NCI-H1092 (cell line): Measurements from ENCODE around the gene COX20.
"Not testable (repeated sequence)": the region's sequence is repeated elsewhere in the genome, so short reads cannot be mapped to it uniquely, and the experiment has no call there.

Experiments
- DNase-seq: peaks from one replicate; lab custom pipeline; 2025; lab: John Stamatoyannopoulos, UW

Gene COX20

GRCh38 chr1:244822878-244823277 is 12.6 kb upstream of the COX20 start:
- DNase-seq, result no peak

GRCh38 chr1:244826712-244827111 is 8.7 kb upstream of the COX20 start:
- no peak for DNase-seq

DNA sequence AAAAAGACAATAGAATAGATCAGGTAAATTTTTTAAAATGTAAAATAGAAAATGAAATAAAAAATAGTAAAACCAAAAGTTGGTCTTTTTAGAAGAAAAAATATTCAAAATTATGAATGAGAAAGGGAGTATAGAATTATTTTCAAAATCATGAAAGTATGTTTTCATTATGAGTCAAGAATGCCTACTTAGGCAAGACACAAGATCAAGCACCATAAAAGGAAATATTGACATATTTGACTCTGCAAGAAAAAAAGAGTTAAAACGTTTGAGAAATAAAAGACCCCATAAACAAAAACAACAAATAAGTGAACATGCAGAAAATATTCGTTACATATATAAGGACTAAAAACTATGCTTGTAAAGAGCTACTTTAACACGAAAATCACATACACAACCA is 4.8 kb upstream of the COX20 start:
- no peak for DNase-seq

DNA sequence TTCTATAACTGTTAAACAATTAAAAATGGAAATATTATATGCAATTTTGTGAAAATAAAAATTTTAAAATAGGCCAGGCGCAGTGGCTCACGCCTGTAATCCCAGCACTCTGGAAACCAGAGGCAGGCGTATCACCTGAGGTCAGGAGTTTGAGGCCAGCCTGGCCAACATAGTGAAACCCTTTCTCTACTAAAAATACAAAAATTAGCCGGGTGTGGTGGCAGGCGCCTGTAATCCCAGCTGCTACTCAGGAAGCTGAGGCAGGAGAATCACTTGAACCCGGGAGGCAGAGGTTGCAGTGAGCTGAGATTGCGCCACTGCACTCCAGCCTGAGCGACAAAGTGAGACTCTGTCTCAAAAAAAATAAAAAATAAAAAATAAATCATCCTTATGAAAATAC is 2.2 kb upstream of the COX20 start:
- DNase-seq, result not testable (repeated sequence)

GRCh38 chr1:244833734-244834542 is 1.5 kb upstream of the COX20 start:
- peak; percentile 69 for DNase-seq

- DNase-seq, result peak; percentile 95
Measured at GRCh38 chr1:244834543-244835275, 749 bp upstream of the COX20 start.

DNA sequence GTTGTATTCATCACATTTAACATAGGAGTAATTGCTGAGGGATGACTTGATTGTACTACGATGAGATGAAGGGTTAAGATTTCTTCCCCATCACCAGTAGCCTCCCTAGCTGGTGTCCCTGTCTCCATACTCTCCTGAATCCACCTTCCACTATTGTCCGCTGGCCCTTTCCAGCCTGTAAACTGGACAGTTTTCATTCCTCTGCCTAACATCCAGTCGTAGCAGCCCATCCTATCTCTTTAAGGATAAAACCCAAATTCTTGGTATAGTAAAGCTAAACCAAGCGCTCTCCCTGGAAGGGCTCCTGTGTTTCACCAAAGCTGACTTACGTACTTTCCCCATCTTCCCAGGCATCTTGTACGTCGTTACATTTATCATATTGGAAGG is 670 bp downstream of the COX20 start:
- DNase-seq, result no peak

- DNase-seq, result no peak
Measured at GRCh38 chr1:244836584-244836983, 1.1 kb downstream of the COX20 start.

GRCh38 chr1:244837597-244838258 is 2.3 kb downstream of the COX20 start:
- no peak for DNase-seq

GRCh38 chr1:244839656-244840055 is 4.2 kb downstream of the COX20 start:
- DNase-seq, result no peak

GRCh38 chr1:244840219-244840794 is 4.8 kb downstream of the COX20 start:
- no peak for DNase-seq

- no peak for DNase-seq
Measured at GRCh38 chr1:244841273-244841927, 5.9 kb downstream of the COX20 start.

DNA sequence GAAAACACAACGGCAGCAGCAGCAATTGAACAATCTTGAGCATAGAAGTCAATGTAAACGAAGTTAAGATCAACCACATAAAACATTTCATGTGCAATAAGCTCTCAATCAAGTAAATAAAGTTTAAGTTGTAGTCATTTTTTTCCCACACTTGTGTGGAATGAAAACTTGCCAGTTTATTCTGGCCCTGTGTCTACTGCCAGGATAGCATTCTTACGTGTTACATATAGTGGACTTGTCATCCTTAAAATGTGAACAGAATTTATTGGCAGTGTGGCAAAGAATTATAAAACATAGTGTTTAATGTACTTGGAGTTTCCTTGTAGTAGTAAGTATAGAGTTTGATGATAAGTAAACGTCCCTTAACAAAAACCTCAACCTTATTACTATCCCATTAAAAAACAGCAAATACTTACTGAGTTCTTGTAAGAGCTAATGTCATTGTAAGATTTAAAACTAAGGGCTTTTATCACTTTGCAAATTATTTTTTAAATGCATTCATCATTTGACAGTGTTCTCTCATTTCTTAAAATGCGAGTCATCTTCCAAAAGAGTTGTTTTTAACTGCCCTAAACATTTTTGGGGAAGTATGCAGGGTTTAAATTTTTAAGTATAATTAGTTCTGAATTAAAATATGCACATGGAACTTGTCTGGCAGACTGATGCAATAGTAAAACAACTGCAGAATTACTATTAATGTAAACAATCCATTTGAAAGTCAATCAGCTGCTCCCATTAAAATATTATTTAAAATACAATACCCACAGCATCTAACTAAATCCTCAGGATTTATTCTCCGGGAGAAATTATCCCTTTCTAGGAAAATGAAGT is 7.9 kb downstream of the COX20 start:
- no peak for DNase-seq

DNA sequence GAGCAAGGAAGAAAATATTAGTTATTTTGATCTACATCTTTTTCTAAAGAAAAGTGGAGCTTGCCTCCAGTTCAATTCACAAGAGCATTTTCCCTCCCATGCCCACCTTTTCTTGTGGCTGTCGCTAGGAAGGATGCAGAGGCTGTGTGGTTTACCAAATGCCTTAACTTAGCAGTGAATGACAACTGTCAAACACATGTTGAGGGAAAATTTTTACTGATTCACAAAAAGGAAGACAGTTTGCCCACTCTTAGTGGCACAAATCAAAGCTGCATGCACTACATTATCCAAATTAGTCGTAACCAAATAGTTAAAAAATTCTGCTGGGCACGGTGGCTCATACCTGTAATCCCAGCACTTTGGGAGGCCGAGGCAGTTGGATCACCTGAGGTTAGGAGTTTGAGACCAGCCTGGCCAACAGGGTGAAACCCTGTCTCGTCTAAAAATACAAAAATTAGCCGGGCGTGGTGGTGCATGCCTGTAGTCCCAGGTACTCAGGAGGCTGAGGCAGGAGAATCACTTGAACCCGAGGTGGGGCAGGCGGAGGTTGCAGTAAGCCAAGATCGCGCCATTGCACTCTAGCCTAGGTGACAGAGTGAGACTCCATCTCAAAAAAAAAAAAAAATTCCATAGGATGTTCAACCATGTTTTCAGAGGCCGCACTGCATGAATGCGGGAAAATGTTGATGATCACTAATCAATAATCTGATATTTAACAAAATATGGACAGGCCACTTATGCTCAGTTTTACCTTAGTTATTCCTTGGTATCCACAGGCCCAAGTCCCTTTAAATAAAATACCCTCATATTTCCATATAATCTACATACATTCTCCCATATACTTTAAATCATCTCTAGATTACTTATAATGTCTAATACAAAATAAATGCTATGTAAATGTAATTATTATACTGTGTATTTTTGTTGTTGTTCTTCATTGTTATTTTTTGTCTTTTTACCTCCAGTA is 9.0 kb downstream of the COX20 start:
- no peak for DNase-seq

DNA sequence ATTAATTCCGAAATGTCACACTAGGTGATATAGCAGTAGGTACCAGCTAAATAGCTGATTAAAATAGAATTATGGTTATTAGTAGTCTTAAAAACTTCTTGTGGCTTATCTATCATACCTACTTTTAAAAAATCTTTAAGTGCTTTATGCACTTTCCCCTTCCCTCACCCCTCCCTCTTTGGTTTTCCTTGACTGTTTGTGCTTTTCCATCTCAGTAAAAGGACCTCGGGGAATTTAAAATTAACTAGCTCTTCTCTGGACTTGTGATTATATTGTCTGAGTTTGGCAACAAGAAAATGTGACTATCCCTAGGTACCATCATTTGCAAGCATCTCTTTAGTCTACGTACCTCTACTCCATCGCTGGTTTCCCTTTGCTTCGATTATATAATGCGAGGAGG is 11.2 kb downstream of the COX20 start:
- no peak for DNase-seq

DNA sequence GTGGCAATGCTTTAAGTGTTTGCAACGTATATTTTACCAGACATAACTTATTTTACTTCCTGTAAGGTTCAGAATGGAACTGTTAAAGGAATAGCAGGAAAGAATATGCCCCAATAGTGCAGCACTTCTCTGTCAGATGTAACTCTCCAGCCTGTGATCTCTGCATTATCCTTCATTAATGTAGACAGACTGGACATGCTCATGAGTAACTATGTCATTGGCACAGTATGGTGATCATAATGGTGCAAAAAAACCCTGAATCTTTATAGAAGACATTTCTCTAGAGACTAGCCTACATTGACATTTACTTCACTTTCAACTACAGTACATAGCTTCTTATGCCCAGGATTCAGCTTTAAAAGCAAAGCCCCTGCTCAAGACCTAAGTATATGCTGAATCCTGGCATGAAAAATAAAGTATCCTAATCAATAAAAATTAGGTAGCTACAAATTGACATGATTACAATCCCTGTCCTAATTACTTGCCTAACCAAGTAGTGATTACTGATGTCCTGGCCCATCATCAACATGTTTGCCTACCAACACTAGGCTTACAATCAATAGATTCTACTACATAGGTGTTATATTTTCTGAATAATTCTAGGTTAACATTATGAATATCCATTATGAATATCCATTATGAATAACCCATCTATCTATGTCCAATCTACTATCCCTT is 13.9 kb downstream of the COX20 start:
- DNase-seq, result no peak

DNA sequence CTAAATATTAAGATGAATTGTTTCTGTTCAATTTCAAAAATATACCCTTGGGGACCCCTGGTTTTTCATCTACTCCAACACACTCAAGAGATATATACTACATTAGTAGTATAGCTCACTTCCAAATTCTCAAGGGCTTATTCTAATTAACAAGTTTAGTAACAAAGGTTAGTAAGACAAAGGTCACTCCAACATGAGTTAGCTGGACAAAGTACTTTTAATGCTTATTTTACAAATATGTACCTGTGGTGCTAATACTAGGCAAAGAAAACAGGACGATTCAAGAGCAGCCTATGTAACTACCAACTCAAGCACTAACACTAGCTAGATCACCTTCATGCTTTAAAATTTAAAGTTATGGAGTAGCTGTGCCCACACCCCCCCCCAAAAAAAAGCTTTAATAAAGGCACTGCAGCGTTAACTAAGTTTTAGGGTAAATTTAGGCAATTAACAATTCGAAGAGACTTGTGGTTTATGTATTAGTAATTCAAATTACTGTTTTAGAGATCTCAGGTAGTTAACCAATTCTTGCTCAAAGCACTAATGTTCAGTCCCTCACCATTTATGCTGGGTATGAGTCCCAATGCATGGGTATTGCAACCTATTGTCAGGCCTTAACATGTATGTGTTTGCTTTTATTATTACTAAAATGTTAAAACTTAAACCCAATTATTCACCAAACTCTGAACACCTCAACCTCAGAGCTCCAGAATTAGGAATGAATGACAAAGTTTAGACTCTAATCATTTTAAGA is 14.8 kb downstream of the COX20 start:
- no peak for DNase-seq

- DNase-seq, result no peak
Measured at GRCh38 chr1:244850896-244851295, 15.4 kb downstream of the COX20 start.
